Testis (tissue), 2 donors: ENCODE results near the gene AAK1.

Experiments used
- CTCF ChIP-seq, 3 experiments: fragments of 450-650 bp in 2 of 3; fragments of 200-600 bp in 1 of 3; sonication (generic) in 1 of 3; IDR thresholded peaks; one replicate each; pipeline ENCODE4 v1.5.1; 2016 to 2019; ENCODE audit warnings: antibody characterized with exemption in 3 of 3, mild to moderate bottlenecking in 2 of 3, moderate library complexity in 1 of 3
- POLR2A ChIP-seq: fragments of 450-650 bp; IDR thresholded peaks from one replicate; pipeline ENCODE4 v1.6.1; 2017; ENCODE audit warnings: antibody characterized with exemption, mild to moderate bottlenecking, moderate library complexity

- TF ChIP-seq POLR2A (no peak), CTCF (IDR thresholded peaks at IDR 0.05) (no peak)
These were observed 98.0 kb downstream of the AAK1 start for GRCh38 chr2:69545477-69545932.
